ENCODE data around the gene NDUFB7.
"Not testable (repeated sequence)": the region's sequence is repeated elsewhere in the genome, so short reads cannot be mapped to it uniquely, and the experiment has no call there.

The NDUFB7 gene

DNA sequence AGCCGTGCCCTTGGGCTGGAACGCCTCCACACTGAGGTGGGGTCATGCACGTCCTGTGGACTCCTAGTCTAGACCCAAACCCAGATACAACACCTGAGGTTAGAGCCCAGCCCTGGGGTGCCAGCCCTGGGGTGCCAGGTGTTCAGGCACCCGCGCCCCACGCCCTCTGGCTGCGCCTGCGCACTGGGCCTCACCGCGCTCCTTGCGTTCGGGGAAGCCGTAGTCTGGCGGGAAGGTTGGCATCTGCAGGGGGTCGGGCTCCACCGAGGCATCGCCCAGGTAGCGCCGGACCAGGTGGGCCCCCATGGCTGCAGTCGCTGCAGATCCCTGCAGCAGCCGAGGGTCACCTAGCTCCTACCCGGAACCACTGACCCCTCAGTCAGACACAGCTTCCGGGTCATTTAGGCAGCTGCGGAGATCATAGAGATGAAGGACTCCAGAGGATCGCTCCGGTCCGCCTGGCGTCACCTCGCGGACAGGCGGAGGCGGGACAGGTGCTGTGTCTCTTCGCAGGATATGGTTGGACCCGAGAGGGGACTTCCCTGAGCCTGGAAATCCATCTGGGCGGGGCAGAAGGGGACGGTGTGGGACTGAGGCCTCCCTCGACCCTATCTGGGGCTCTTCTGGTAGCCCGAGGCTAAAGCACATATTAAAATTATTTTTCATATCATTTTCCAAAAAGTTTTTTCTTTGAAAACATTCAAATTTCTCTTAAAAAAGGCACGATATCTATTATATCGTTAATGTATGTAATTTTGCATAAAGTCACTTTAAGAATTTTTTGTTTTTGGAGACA is at the start of gene NDUFB7:
NDUFB7 (minus strand) TSS at position 372 of the 796 bp plus-strand sequence; CDS start at position 306, 66 bp downstream.
- peak; percentile 92 for DNase-seq (ENCODE audit: low read depth, low spot score)

DNA sequence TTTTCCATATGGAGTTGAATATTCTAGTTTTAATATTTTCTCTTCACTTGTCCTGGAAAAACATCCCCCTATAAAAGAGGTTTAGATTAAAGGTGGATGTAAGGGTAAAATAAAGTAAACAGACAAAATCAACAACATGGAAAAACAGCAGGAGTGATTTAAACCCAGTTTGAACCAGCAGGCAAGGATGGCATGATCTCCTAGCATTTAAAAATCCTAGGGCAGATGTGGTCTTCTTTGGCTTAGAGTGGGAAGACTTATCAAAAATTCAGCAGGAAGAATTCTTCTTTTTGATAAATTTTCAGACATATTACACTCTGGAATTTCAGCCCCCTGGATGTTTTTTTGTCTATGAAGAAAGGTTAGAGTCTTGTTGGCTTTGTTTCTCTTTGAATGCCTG is 47.5 kb upstream of the NDUFB7 start:
- no peak for DNase-seq (ENCODE audit: low read depth, low spot score)

DNA sequence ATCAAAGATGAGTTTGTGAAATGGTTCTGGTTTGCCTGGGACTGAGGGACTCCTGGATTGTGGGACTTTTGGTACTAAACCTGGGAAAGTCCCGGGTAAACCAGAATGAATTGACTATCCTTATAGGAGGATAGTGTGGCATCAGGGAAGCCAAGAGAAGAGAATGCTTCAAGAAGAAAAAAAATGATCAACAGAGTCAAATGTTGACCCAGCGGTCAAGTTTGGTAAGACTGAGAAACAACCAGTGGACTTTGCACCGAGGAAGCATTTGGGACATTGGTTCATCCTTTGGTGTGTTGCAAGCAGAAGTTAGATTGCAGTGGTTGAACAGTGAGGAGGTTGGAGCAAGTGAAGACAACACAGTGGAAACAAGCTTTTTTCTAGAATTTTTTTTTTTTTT is 44.5 kb upstream of the NDUFB7 start:
- no peak for DNase-seq (ENCODE audit: low read depth, low spot score)

DNA sequence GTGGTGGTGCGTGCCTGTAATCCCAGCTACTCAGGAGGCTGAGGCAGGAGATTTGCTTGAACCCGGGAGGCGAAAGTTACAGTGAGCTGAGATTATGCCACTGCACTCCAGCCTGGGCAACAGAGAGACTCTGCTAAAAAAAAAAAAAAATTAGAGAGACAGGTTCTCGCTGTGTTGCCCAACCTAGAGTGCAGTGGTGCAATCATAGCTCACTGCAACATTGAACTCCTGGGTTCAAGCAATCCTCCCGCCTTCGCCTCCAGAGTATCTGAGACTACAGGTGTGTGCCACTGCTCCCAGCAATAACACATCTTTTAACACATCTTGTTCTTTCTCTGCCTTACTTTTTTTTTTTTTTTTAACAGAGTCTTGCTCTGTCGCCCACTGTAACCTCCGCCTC is 43.8 kb upstream of the NDUFB7 start:
- no peak for DNase-seq (ENCODE audit: low read depth, low spot score)

DNA sequence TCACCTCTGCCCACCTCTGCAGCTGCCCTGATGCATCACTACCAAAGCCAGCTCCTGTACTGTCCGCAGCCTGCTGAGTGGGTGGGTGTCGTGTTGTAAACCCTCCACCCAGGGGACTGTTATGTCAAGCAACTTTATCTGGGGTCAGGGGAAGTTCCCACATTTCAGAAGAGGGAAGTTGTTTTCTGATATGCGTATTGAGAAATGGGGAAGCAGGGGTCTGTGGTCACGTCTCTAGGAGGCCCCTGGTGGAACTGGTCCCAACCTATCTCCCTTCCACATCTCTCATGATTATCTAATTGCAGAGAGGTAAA is 42.2 kb upstream of the NDUFB7 start:
- DNase-seq (ENCODE audit: low read depth, low spot score), result no peak

DNA sequence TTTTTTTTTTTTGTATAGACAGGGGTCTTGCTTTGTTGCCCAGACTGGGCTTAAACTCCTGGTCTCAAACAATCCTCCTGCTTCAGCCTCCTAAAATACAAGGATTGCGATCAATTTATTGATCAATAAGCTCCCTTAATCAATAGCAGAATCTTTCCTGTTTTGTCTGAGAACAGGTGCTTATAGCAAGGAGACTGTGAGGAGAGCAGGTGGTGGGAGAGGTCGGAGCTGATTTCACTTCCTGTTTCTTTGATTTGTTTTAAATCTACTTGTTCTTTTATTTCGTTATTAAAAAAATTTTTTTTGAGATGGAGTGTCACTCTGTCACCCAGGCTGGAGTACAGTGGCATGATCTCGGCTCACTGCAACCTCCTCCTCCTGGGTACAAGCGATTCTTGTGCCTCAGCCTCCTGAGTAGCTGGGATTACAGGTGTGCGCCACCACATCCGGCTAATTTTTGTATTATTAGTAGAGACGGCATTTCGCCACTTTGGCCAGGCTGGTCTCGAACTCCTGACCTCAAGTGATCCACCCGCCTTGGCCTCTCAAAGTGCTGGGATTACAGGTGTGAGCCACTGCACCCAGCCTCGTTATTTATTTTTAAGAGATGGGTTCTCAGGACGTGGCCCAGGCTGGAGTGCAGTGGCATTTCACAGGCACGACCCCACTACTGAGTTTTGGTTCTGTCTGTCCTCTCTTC is 41.7 kb upstream of the NDUFB7 start:
- DNase-seq (ENCODE audit: low read depth, low spot score), result not testable (repeated sequence)

DNA sequence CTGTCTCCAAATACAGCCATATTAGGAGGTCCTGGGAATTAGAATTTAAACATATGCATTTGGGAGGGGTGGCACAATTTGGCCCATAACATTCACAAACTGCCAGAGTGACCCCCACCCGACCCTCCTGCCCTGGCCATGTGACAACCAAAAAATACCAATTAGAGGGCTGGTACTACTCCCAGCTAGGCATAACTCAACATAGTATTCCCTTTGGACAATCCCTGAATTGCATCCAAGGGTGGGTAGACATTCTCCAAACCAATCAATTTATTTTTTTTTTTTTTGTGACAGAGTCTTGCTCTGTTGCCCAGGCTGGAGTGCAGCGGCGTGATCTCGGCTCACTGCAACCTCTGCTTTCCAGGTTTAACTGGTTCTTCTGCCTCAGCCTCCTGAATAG is 40.8 kb upstream of the NDUFB7 start:
- no peak for DNase-seq (ENCODE audit: low read depth, low spot score)

DNA sequence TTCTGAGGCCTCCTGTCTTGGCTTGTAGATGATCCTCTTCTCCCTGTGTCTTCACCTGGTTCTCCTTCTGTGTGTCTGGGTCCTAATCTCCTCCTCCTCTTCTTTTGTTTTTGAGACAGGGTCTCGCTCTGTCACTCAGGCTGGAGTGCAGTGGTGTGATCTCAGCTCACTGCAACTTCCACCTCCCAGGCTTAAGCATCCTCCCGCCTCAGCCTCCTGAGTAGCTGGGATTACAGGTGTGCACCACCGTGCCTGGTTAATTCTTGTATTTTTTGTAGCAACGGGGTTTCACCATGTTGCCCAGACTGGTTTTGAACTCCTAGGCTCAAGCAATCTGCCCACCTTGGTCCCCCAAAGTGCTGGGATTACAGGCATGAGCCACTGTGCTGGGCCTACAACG is 40.4 kb upstream of the NDUFB7 start:
- not testable (repeated sequence) for DNase-seq (ENCODE audit: low read depth, low spot score)

DNA sequence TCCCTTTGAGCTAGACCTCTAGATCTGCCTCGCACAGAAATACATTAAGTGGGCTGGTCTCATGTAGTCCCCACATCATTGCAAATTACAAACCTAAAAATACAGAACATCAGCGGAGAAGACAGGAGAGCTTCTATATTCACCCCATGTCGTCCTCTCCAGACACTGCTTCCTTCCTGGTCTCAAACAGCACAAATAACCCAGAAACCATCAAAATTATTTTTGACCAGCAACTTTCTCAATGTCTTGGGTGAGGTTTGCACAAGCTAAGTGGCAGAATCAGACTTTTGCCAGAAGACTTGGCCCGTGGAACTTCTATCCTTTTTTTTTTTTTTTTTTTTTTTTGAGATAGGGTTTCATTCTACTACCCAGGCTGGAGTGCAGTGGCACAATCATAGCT is 39.2 kb upstream of the NDUFB7 start:
- DNase-seq (ENCODE audit: low read depth, low spot score), result no peak

DNA sequence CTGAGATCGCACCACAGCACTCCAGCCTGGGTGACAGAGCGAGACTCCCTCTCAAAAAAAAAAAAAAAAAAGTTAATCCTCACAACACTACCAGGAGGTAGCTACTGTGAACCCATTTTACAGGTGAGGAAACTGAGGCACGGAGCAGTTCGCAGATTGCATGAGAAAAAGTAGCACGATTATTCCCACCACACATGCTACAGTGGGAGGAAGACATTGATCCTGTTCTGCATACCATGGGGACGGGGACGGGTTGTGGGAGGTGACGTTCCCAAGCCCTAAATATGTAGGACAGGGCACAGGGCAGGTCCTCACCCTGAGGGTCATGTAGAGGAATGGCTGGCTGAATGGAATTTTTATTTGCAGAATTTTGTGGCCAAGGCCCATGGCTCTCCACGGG is 34.8 kb upstream of the NDUFB7 start:
- DNase-seq (ENCODE audit: low read depth, low spot score), result no peak

DNA sequence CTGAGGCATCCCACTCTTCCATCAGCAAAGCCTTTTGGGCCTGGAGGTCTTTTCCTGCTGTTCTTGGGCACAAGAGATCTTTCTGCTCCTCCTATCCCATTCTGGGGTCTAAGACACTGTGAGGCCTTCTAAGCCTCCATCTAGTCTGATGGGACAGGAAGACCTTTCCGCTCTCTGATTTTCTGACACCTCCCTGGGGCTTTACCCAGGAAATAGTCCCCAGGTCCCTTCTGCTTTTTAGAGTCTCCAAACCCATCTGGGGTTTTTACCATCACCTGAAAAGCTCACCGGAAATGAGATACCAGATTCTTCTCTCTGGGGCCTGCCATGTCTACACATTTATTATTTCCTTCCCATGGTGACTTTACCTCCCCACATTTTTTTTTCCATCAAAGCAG is 32.1 kb upstream of the NDUFB7 start:
- DNase-seq (ENCODE audit: low read depth, low spot score), result no peak

DNA sequence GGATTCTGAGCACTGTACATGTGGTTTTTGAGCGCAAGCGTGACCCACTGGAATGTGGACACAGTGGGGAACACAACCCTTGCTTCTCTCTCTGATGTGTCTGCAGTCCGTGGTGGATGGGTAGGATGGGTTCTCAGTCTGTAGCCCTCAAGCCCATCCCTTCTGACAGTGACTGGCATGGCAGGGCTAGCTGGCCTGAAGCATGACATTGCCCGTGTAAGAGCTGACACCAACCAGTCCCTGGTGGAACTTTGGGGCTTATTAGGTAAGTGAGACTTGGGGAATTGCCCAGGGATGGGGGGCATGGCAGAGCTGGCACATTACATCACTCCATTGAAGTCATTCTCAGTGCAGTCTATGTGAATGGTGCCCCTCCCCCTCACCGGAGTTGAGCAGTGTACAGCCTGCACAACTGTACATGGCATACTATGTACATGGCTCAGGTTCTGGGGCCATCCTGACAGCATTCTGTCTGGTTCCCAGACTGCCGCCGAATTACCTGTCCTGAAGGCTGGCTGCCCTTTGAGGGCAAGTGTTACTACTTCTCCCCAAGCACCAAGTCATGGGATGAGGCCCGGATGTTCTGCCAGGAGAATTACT is 27.8 kb upstream of the NDUFB7 start:
- DNase-seq (ENCODE audit: low read depth, low spot score), result no peak

DNA sequence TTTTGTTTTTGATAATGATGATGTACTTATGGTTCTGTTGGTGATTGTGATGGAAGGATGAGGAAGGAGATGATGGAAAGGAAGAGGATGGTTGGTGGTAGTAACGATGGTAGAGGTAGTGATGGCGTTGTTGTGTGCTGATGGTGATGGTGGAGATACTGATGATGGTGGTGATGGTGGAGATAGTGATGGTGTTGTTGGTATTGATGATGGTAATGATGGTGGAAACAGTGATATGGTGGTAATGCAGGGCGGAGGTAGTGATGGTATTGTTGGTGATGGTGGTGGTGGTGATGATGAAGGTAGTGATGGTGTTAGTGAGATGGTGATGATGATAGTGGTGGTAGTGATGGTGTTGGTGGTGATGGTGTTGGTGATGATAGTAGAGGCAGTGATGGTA is 23.7 kb upstream of the NDUFB7 start:
- no peak for DNase-seq (ENCODE audit: low read depth, low spot score)

DNA sequence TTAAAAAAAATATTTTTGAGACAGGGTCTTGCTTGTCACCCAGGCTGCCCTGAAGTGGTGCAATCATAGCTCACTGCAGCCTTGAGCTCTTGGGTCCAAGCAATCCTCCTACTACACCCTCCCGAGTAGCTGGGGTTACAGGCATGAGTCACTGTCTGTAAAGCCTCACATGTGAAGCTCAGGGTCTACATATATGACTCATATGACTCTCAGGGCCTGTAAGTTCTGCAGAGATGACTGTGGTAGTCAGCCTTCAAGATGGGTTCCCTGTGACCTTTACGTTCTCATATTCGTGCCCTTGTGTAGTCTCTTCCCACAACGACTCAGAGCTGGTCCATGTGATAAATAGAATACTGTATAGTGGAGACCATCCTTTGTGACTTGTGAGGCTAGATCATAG is 17.6 kb upstream of the NDUFB7 start:
- not testable (repeated sequence) for DNase-seq (ENCODE audit: low read depth, low spot score)

DNA sequence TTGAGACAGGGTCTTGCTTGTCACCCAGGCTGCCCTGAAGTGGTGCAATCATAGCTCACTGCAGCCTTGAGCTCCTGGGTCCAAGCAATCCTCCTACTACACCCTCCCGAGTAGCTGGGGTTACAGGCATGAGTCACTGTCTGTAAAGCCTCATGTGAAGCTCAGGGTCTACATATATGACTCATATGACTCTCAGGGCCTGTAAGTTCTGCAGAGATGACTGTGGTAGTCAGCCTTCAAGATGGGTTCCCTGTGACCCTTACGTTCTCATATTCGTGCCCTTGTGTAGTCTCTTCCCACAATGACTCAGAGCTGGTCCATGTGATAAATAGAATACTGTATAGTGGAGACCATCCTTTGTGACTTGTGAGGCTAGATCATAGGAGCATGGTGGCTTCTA is 13.3 kb upstream of the NDUFB7 start:
- not testable (repeated sequence) for DNase-seq (ENCODE audit: low read depth, low spot score)

DNA sequence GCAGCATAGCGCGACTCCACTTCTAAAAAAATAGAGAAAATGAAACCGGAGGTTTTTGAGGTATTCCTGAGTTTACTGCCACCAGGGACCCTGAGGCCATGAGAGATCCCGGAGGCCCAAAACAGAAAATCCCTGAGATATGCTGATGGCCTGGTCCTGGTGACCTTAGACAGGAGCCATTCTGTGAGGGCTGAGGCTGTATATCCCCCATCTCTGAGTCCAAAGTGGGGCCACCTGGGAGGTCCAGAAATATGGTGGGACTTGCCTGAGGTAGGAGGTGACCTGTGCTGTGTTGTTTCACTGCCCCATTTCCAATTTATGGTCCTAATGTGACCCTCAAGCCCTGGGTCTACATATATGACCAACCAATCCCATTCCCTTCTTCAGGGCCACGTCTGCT is 12.5 kb upstream of the NDUFB7 start:
- not testable (repeated sequence) for DNase-seq (ENCODE audit: low read depth, low spot score)

DNA sequence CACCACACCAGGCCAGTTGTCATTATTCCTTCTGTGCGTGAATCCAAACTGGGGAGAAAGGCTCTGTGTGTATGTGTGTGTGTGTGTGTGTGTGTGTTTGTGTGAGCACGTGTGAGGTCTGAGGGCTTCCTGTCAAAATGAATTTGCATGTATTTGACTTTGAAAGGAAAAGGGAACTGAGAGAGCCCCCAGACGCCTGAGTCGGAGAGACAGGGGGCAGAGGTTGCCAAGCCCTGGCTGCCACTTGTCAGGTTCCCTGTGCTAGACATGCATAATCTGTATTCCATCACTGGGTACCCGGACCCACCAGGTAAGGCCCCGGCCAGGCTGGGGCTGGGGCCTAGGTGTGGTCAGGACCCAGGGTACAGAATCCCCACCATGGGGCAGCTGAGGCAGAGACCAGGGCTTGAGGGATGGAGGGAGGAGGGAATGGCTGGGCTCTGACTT is 11.1 kb upstream of the NDUFB7 start, which contains the start of gene CLEC17A:
CLEC17A (plus strand) TSS at position 191 of the 447 bp plus-strand sequence; CDS start at position 268, 77 bp downstream.
- DNase-seq (ENCODE audit: low read depth, low spot score), result no peak

DNA sequence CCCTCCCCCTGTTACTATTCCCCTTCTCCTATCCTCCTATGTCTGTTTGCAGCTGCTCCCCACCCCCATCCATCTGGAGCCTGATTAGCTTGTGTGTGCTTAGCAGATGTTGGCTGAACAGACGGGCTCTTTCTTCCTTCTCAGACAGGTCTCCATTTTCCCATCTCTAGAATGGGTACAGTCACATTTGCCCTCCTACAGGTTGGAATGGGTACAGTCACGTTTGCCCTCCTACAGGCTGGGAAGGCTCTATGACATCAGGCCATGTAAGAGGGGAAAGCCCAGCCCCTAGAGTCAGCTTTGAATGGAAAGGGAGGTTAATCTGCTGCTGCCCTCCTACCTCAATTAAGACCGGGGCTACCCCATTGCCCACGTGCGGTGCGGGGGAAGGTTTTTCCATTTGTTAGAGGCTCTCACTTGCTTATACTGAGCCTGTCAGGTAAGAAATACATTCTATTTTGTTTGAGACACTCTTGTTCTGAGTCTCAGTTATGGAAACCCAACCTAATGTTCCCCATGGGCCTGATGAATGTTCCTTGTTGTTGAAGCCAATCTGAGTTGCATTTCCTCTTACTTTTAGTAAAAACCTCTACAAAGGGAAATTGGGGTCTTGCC is 8.9 kb upstream of the NDUFB7 start:
- DNase-seq (ENCODE audit: low read depth, low spot score), result no peak

DNA sequence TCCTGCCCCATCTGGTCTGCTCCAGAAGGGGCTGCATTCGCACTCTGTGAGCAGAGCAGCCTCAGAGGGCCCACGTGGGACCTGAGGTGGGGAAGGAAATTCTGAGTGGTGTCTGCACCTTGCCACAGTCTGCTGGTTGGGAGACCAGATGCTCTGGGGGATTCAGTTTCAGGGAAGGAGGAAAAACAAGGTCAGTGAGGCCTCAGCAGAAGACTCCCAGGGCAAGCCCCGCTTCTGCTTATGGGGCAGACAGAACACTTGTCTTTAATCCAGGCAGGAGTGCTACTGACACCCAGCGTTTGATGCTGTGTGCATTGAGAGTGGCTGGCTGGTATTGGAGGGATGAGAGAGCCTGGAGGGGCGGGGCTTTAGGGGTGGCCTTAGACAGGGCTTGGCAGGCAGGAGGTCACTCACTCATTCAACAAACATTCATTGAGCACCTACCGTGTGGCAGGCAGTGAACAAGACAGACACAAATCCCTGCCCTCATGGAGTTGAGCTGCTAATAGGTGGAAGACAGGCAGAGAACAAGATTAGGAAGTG is 6.1 kb upstream of the NDUFB7 start:
- DNase-seq (ENCODE audit: low read depth, low spot score), result no peak

DNA sequence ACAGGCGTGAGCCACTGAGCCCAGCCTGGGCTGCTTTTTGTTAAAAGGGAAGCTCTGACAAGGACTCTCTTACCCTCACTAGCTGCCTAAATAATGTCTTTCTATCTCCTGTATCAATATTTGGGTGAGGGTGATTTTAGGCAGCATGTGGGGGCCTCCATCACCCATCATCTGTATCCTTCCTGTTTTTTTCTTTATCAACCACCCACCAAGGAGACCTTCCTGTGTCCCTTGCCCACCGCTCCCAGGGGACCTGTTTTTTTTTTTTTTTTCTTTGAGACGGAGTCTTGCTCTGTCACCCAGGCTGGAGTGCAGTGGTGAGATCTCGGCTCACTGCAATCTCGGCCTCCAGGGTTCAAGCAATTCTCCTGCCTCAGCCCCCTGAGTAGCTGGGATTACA is 5.4 kb upstream of the NDUFB7 start:
- no peak for DNase-seq (ENCODE audit: low read depth, low spot score)

DNA sequence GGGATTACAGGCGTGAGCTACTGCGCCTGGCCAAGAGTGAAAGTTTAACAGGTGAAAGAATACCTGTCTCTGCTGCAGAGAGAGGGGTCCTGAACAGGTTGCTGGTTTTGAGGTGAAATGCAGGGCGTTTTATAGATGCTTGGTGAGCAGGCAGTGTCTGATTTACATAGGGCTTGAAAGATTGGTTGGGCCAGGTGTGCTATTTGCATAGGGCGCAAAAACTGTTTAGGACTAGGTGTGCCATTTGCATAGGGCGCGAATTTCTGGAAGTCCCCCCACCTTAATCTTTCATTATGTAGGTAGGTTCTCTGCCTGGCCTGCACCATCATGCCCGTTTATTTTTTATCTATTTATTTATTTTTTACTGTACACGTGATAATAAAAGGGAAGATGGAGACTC is 4.5 kb upstream of the NDUFB7 start:
- no peak for DNase-seq (ENCODE audit: low read depth, low spot score)

DNA sequence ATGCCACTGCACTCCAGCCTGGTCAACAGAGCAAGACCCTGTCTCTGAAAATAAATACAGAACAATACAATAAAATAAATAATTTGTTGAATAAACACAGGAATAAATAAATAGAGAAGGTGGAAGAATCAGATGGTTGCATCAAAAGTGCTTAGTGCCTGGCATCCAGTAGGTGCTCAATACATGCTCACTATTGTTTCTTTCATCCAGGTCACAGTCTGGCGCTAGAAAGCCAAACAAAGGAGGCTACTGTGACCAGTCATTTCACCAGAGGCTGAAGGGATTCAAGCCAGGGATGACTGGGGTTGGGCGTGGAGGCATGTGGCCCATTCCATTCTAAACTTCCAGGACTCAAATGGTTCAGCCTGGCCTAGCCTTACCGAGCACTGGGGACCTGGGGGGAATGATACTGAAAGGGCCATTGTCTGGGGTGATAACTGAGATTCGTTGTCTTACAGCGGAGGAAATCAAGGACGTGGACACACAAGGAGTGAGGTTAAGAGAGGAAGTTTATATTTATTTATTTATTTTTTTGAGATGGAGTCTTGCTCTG is 3.6 kb upstream of the NDUFB7 start:
- no peak for DNase-seq (ENCODE audit: low read depth, low spot score)
